ENCODE results near the gene CPLX3. TPM values are rescaled to one million over a fixed set of nuclear protein-coding genes. Genes with fewer than 3 reads are reported as not detected.

The CPLX3 gene
- total RNA-seq, 2 donors from 2014 or later, result not detected

- Mint-ChIP-seq H3K27me3 (ENCODE audit: insufficient read depth) (no peaks in the 10 kb centered on the region), H3K27ac (no peak overlapping the region), H3K9me3 (no peaks in the 10 kb centered on the region), H3K36me3 (ENCODE audit: low read depth) (peaks cover 45% of the 10 kb centered on the region), H3K4me1 (peaks cover 21% of the 10 kb centered on the region), H3K4me3 (no peak overlapping the region)
- H3K27ac ChIP-seq (ENCODE audit: low read depth, low read length), result no peak overlapping the region
- no peaks in the 10 kb centered on the region for H3K27me3 ChIP-seq (ENCODE audit: control insufficient read depth, insufficient read depth, low read length, poor library complexity, severe bottlenecking)
- H3K36me3 ChIP-seq (ENCODE audit: control insufficient read depth, insufficient read depth, low read length), result peaks cover 16% of the 10 kb centered on the region
- H3K4me1 ChIP-seq (ENCODE audit: control insufficient read depth, insufficient read depth, low read length), result no peaks in the 10 kb centered on the region
- H3K9me3 ChIP-seq (ENCODE audit: control insufficient read depth, low read length), result no peaks in the 10 kb centered on the region
- no peak overlapping the region for H3K4me3 ChIP-seq (ENCODE audit: low read length)
- no peak for DNase-seq
- TF ChIP-seq CTCF (conservative IDR thresholded peaks at IDR 0.05), result no peak
- WGBS, 2 experiments (ENCODE audit: insufficient coverage in 1 of 2, insufficient read length in 1 of 2), result 92 to 100% methylated on average over 4 to 5 of the region's 5 CpGs
- H3K9ac ChIP-seq (ENCODE audit: extremely low read depth, low read length, poor library complexity, severe bottlenecking), result no peak overlapping the region
Observed at GRCh38 chr15:74845208-74845568, 18.8 kb downstream of the CPLX3 start.

GRCh38 chr15:74845581-74845980 lies 19.2 kb downstream of the CPLX3 start:
- peaks cover 16% of the 10 kb centered on the region for H3K36me3 ChIP-seq (ENCODE audit: control insufficient read depth, insufficient read depth, low read length)
- WGBS, 2 experiments (ENCODE audit: insufficient coverage in 1 of 2, insufficient read length in 1 of 2), result 96 to 100% methylated on average over 3 of the region's 4 CpGs
- H3K4me3 Mint-ChIP-seq, result no peak overlapping the region
- no peaks in the 10 kb centered on the region for H3K9me3 Mint-ChIP-seq
- H3K9ac ChIP-seq (ENCODE audit: extremely low read depth, low read length, poor library complexity, severe bottlenecking), result no peak overlapping the region
- H3K27ac ChIP-seq (ENCODE audit: low read depth, low read length), result no peak overlapping the region
- peaks cover 45% of the 10 kb centered on the region for H3K36me3 Mint-ChIP-seq (ENCODE audit: low read depth)
- DNase-seq, result no peak
- H3K9me3 ChIP-seq (ENCODE audit: control insufficient read depth, low read length), result no peaks in the 10 kb centered on the region
- H3K4me3 ChIP-seq (ENCODE audit: low read length), result no peak overlapping the region
- no peaks in the 10 kb centered on the region for H3K4me1 ChIP-seq (ENCODE audit: control insufficient read depth, insufficient read depth, low read length)
- no peak for TF ChIP-seq CTCF (conservative IDR thresholded peaks at IDR 0.05)
- no peak overlapping the region for H3K27ac Mint-ChIP-seq
- peaks cover 20% of the 10 kb centered on the region for H3K4me1 Mint-ChIP-seq
- no peaks in the 10 kb centered on the region for H3K27me3 ChIP-seq (ENCODE audit: control insufficient read depth, insufficient read depth, low read length, poor library complexity, severe bottlenecking)
- no peaks in the 10 kb centered on the region for H3K27me3 Mint-ChIP-seq (ENCODE audit: insufficient read depth)

- H3K9me3 ChIP-seq (ENCODE audit: control insufficient read depth, low read length), result no peaks in the 10 kb centered on the region
- DNase-seq, result no peak
- no peak for TF ChIP-seq CTCF (conservative IDR thresholded peaks at IDR 0.05)
- Mint-ChIP-seq H3K27me3 (ENCODE audit: insufficient read depth) (no peaks in the 10 kb centered on the region), H3K27ac (no peak overlapping the region), H3K36me3 (ENCODE audit: low read depth) (peaks cover 49% of the 10 kb centered on the region), H3K9me3 (no peaks in the 10 kb centered on the region), H3K4me3 (no peak overlapping the region), H3K4me1 (peaks cover 9% of the 10 kb centered on the region)
- H3K4me1 ChIP-seq (ENCODE audit: control insufficient read depth, insufficient read depth, low read length), result no peaks in the 10 kb centered on the region
- no peak overlapping the region for H3K9ac ChIP-seq (ENCODE audit: extremely low read depth, low read length, poor library complexity, severe bottlenecking)
- H3K4me3 ChIP-seq (ENCODE audit: low read length), result no peak overlapping the region
- H3K27me3 ChIP-seq (ENCODE audit: control insufficient read depth, insufficient read depth, low read length, poor library complexity, severe bottlenecking), result no peaks in the 10 kb centered on the region
- peaks cover 27% of the 10 kb centered on the region for H3K36me3 ChIP-seq (ENCODE audit: control insufficient read depth, insufficient read depth, low read length)
- H3K27ac ChIP-seq (ENCODE audit: low read depth, low read length), result no peak overlapping the region
- 80 to 94% methylated on average over 1 to 3 of the region's 3 CpGs for WGBS, 2 experiments (ENCODE audit: insufficient coverage in 1 of 2, insufficient read length in 1 of 2)
Observed at GRCh38 chr15:74847432-74847831, 21.0 kb downstream of the CPLX3 start.

Measured in endodermal cell (in vitro differentiated cells).